Ascending aorta (tissue), 2 donors: ENCODE results near the gene KDM6B. TPM values are rescaled to one million over a fixed set of nuclear protein-coding genes. Genes with fewer than 3 reads are reported as not detected.

ENCODE experiments used
- DNase-seq, 2 donors: peaks; one replicate each; pipeline ENCODE4 v3.0.0-alpha.2; 2019; ENCODE audit warnings: low spot score in 2 of 2
- H3K27ac ChIP-seq, 2 donors: fragments of 200-600 bp; sonication (generic); one replicate each; pipeline ENCODE4 v1.5.1; 2016 to 2017; ENCODE audit warnings: mild to moderate bottlenecking in 1 of 2
- H3K27me3 ChIP-seq: fragments of 200-600 bp; sonication (generic); one replicate; pipeline ENCODE4 v1.5.1; 2017
- H3K36me3 ChIP-seq, 2 donors: fragments of 200-600 bp; sonication (generic); one replicate each; pipeline ENCODE4 v1.5.1; 2016
- H3K4me1 ChIP-seq, 2 donors: fragments of 200-600 bp; sonication (generic); one replicate each; pipeline ENCODE4 v1.5.1; 2016 to 2017; ENCODE audit warnings: mild to moderate bottlenecking in 1 of 2
- H3K4me3 ChIP-seq, 2 donors: fragments of 200-600 bp; sonication (generic); one replicate each; pipeline ENCODE4 v1.5.1; 2016 to 2017; ENCODE audit warnings: mild to moderate bottlenecking in 1 of 2
- H3K9me3 ChIP-seq, 2 donors: fragments of 200-600 bp; sonication (generic); one replicate each; pipeline ENCODE4 v1.5.1; 2016
- CTCF ChIP-seq, 3 experiments: fragments of 200-600 bp in 2 of 3; fragments of 450-650 bp in 1 of 3; sonication (generic) in 2 of 3; IDR thresholded peaks; one replicate each; pipeline ENCODE4 v1.5.1; 2016 to 2019; ENCODE audit warnings: antibody characterized with exemption in 3 of 3, mild to moderate bottlenecking in 1 of 3, moderate library complexity in 1 of 3
- intact Hi-C: fragments of 100-400 bp; cut with DNase I; formaldehyde crosslinking; loops from one replicate; pipeline ENCODE4 v1.15.1; 2023
- total RNA-seq: library from RNA; depleted of rRNA; stranded (reverse); fragments of >200 nt; gene quantifications from one replicate; pipeline ENCODE4 v1.1.0, GENCODE V29; 2016

KDM6B gene
- total RNA-seq, 1 donor from 2014 or later = 20.0 TPM

DNA sequence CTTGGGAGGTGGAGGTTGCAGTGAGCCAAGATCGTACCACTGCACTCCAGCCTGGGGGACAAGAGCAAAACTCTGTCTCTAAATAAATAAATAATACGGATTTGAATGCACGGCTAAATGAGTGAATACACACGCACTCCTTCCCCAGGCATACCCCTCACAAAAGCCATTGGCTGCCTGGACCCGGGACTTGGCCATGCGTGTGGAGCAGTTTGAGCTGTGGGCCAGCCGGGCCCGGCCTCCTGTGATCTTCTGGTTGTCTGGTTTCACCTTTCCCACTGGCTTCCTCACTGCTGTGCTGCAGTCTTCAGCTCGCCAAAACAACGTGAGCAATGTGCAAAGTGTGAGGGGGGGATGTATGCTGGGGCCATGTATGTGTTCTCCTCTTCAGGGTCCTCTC lies 1.6 kb upstream of the KDM6B start:
- intact Hi-C loops = loop anchor here (10.0 kb wide), 1 partner anchor 618 kb away; the partner anchor contains the start of genes ACADVL and DLG4
- Histone ChIP-seq H3K4me1 (peaks cover 8 to 18% of the 10 kb centered on the region in 2 donors), H3K27me3 (no peaks in the 10 kb centered on the region), H3K36me3 (no peaks in the 10 kb centered on the region), H3K27ac (no peak overlapping the region), H3K4me3 (no peak overlapping the region), H3K9me3 (no peaks in the 10 kb centered on the region)
- TF ChIP-seq CTCF (IDR thresholded peaks at IDR 0.05) = no peak
- no peak for DNase-seq

DNA sequence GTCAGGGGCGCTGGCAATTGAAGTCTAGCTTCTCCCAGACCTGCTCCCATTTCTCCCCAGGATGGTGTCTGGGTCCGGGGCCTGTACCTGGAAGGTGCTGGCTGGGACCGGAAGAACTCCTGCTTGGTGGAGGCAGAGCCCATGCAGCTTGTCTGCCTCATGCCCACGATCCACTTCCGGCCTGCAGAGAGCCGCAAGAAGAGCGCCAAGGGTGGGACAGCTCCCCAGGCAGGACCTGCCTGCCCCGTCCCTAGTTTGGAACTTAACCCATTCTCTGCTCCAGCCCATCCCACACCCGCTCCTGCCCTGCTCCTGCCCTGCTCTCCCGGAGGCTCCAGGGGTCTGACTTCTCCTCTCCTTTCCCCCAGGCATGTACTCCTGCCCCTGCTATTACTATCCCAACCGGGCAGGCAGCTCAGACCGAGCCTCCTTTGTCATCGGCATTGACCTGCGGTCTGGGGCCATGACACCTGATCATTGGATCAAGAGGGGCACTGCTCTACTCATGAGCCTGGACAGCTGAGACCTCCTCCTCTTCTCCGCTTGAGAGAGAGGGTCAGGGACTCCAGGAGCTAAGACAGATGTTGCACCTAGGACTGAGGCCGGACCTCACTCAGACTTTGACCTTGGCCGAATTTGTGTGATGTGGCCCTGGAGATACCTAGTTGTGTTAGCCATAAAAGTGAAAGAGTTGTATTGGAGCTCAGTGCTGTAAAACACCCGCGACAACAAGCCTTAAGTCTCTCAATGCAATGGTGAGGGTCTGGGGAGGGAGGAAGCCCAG lies 814 bp upstream of the KDM6B start:
- DNase-seq = no peak

GRCh38 chr17:7834542-7834956 lies 532 bp downstream of the KDM6B start:
- no peaks in the 10 kb centered on the region for H3K36me3 ChIP-seq
- no peaks in the 10 kb centered on the region for H3K9me3 ChIP-seq
- intact Hi-C loops = loop anchor here (1.0 to 10.0 kb wide), 4 partner anchors 10 to 620 kb away; partner anchors contain the start of genes ACADVL, DLG4 and TP53
- peaks cover 8 to 29% of the 10 kb centered on the region in 2 donors for H3K4me1 ChIP-seq
- peak overlapping the region; percentile 68 to 80 for H3K4me3 ChIP-seq
- no peak for TF ChIP-seq CTCF (IDR thresholded peaks at IDR 0.05)
- peak in 1 of 2 donors; percentile 84 for DNase-seq
- H3K27me3 ChIP-seq = no peaks in the 10 kb centered on the region
- H3K27ac ChIP-seq = peak overlapping the region; percentile 91 to 98

More for the DNA sequence above, 814 bp upstream of the KDM6B start:
- intact Hi-C loops = loop anchor here (10.0 kb wide), 1 partner anchor 618 kb away; the partner anchor contains the start of genes ACADVL and DLG4
- TF ChIP-seq CTCF (IDR thresholded peaks at IDR 0.05) = no peak
- H3K4me1 ChIP-seq = peaks cover 8 to 23% of the 10 kb centered on the region in 2 donors
- H3K9me3 ChIP-seq = no peaks in the 10 kb centered on the region
- H3K27ac ChIP-seq = peak overlapping the region in 1 of 2 donors; percentile 98
- no peaks in the 10 kb centered on the region for H3K36me3 ChIP-seq
- H3K27me3 ChIP-seq = no peaks in the 10 kb centered on the region
- H3K4me3 ChIP-seq = peak overlapping the region; percentile 68 to 80

- peaks cover 8 to 29% of the 10 kb centered on the region in 2 donors for H3K4me1 ChIP-seq
- peak; percentile 82 to 94 (median 85) for TF ChIP-seq CTCF (IDR thresholded peaks at IDR 0.05)
- no peaks in the 10 kb centered on the region for H3K27me3 ChIP-seq
- peak overlapping the region; percentile 68 to 80 for H3K4me3 ChIP-seq
- DNase-seq = peak; percentile 93 to 99
- intact Hi-C loops = loop anchor here (1.0 to 10.0 kb wide), 6 partner anchors 9 to 620 kb away; partner anchors contain the start of genes ACADVL, DLG4, NAA38 and TP53
- H3K9me3 ChIP-seq = no peaks in the 10 kb centered on the region
- H3K27ac ChIP-seq = peak overlapping the region; percentile 91 to 98
- H3K36me3 ChIP-seq = no peaks in the 10 kb centered on the region
Measured at GRCh38 chr17:7834957-7835813, 1.2 kb downstream of the KDM6B start.

DNA sequence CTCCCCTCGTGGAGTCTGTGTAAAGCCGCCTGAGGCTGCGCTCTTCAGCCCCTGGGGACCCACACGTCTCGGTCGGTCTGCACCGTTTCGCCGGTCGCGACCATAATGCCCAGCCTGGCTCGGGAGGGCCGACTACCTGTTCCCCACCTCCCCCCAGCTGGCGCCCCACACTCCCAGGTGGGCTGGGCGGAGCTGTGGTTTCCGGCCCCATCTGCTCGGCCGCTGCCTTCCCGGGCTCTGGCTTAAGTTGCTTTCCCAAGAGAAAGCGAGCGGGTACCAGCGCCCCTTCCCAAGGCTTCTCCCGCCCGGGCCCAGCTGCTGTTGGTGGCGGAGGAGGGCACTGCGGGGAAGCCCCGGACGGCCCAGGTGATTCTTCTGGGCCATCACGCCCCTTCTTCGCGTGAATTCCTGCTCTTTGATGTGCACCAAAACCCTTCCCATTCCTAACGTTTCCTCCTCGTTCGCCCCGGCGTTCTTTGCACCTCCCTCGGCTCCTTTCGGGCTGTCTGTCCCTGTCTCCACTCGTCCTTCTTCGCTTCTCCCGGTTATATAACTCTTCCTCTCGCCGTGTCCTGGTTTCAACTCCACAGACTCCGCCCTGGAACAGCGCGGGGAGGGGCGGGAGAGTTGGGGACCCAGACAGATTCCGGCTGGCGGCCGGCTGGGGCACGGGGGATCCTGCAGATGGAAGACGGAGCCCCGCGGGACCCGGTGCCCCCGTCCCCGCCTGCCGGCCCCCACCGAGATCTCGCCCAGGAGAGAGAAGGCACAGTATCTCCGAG lies 2.0 kb downstream of the KDM6B start:
- peaks cover 8 to 33% of the 10 kb centered on the region in 2 donors for H3K4me1 ChIP-seq

More for the DNA sequence above, 2.0 kb downstream of the KDM6B start:
- Histone ChIP-seq H3K4me3 (peak overlapping the region; percentile 68 to 80), H3K27ac (peak overlapping the region; percentile 91 to 98), H3K27me3 (no peaks in the 10 kb centered on the region), H3K9me3 (no peaks in the 10 kb centered on the region), H3K36me3 (no peaks in the 10 kb centered on the region)
- no peak for TF ChIP-seq CTCF (IDR thresholded peaks at IDR 0.05)
- intact Hi-C loops = loop anchor here (1.0 to 10.0 kb wide), 5 partner anchors 21 to 621 kb away; partner anchors contain the start of genes ACADVL, DLG4, NAA38 and TP53
- DNase-seq = peak in 1 of 2 donors; percentile 83
